Endometrial microvascular endothelial cells (primary cell): ENCODE data around the gene FPGS. TPM values are rescaled to one million over a fixed set of nuclear protein-coding genes. Genes with fewer than 3 reads are reported as not detected.

ENCODE experiments used
- in situ Hi-C: cut with HindIII; loops from 2 replicates; pipeline ENCODE4 v1.10.0; 2017; ENCODE audit warnings: low sequenced_read_pairs, low pct_unique_long_range_greater_than_20kb; ENCODE audit errors: inconsistent ontology term
- total RNA-seq: library from RNA; depleted of rRNA; stranded (reverse); fragments of >200 nt; gene quantifications from one replicate; pipeline ENCODE4 v1.2.3, GENCODE V29; 2015; ENCODE audit errors: inconsistent ontology term

The FPGS gene
- total RNA-seq, 1 donor from 2014 or later: 52.2 TPM

DNA sequence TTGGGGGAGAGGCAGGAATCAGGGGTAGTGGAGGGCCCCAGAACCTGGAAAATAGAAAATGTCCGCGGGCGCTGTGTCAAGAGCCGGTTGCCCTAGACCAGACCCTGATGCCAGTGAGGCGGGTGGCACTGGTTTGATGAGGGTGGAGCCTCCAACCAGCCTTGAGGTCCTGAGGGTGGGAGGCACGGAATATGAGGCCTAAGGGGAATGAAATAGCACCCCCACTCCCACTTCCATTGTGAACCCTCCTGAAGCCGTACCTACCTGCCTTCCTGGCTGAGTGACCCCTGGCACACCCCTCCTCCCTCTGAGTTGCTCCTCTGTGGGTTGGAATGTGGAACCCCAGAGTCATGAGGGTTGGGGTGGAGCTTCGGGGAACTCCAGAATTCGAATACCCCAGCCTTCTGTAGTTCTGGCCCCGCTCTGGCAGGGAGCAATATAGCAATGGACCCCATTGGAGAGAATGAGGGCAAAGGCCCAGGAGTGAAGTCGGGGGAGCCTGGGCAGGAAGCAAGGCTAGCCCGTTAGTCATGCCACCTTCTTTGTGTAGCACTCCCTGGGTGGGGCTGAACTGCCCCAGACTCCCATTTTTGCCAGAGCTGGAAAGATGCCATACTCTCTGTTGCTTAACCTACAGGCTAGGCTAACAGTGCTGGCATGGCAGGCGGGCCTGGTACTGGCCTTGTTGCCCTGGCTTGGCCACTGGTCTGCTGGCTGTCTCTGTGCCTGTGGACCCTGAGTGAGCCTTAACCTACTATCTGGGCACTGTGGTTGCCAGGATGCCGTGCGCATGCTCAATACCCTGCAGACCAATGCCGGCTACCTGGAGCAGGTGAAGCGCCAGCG, 1.0 kb downstream of the FPGS start:
- in situ Hi-C loops: no loop called here

- in situ Hi-C loops: no loop called here
These were observed 2.9 kb downstream of the FPGS start for GRCh38 chr9:127805620-127806019.

- in situ Hi-C loops: no loop called here
These were observed 4.2 kb downstream of the FPGS start for GRCh38 chr9:127806871-127807270.

DNA sequence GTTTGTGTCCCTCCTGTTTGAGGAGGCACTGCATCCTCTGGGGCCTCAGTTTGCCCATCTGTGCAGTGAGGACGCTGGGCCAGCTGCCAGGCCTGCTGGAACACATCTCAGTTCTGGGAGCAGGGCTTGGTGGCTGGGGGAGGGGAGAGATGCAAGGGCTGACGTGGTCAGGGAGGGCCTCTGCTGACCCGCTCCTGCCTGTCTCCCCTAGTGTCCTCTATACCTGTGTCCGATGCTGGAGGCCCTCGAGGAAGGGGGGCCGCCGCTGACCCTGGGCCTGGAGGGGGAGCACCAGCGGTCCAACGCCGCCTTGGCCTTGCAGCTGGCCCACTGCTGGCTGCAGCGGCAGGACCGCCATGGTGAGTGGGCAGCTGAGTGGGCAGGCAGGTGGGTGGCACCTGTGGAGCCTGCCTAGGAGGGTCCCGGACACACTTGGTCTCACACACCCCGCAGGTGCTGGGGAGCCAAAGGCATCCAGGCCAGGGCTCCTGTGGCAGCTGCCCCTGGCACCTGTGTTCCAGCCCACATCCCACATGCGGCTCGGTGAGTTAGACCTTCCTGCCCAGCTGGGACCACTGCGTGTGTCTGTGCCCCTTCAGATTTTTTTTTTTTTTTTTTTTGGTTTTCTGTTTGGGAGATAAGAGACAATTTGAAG, 5.8 kb downstream of the FPGS start:
- in situ Hi-C loops: no loop called here

GRCh38 chr9:127809002-127809539, 6.4 kb downstream of the FPGS start:
- in situ Hi-C loops: no loop called here

- in situ Hi-C loops: no loop called here
These were observed 7.1 kb downstream of the FPGS start for GRCh38 chr9:127809540-127810377.

DNA sequence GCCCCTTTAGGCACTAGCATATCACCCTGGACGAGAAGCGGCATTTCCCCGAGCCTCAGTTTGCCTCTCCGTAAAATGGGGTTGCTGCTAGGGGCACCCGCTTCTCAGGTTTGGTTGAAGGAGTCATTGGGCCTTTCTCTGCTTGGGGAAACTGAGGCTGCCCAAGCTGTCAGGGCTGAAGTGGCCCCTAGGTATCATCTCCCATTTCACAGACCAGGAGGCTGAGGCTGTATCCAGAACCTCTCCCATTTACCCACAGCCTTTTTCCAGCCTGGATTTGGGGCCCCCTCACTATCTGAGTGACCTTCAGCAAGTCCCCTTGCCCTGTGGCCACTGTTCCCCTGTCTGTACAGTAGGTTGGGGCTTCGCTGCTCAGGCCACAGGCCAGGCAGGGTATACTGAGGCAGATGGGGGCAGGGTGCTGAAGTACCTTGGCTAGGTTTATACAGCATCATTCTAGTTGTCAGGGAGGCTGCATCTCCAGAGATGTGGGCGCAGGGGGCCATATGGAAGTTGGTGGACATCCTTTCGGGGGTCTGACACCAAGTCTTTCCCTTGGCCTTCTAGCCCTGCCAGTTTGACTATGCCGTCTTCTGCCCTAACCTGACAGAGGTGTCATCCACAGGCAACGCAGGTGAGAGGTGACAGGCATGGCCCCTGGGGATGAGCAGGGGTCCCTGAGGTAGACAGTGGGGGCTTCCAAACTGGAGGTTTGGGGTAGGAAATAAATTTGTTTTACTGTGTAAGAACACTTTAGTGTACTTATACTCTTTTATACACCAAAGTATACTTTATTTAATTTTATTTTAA, 7.9 kb downstream of the FPGS start:
- in situ Hi-C loops: no loop called here

DNA sequence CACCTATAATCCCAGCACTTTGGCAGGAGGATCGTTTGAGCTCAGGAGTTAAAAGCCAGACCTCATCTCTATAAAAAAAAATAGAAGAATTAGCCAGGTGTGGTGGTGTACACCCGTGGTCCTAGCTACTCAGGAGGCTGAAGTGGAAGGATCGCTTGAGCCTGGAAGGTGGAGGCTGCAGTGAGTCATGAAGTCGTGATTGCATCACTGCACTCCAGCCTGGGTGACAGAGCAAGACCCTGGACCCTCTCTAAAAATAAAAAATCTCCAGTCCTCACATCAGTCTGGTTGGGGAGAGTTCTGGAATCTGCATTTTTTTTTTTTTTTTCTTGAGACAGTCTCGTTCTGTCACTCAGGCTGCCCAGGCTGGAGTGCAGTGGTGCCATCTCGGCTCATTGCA, 9.3 kb downstream of the FPGS start:
- in situ Hi-C loops: no loop called here

DNA sequence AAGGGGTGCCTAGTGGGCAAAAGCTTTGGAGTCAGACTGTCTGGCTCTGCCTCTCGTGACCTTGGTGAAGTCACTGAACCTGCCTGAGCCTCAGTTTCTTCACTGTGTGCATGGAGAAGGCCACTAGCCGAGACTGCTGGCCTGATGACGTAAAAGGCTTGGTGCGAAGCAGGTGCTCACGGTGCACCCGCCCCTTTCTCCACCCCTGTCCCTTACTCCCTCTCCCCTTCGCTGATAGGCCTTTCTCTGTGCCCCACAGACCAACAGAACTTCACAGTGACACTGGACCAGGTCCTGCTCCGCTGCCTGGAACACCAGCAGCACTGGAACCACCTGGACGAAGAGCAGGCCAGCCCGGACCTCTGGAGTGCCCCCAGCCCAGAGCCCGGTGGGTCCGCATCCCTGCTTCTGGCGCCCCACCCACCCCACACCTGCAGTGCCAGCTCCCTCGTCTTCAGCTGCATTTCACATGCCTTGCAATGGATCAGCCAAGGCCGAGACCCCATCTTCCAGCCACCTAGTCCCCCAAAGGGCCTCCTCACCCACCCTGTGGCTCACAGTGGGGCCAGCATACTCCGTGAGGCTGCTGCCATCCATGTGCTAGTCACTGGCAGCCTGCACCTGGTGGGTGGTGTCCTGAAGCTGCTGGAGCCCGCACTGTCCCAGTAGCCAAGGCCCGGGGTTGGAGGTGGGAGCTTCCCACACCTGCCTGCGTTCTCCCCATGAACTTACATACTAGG, 10.4 kb downstream of the FPGS start:
- in situ Hi-C loops: no loop called here

GRCh38 chr9:127813686-127814226, 11.1 kb downstream of the FPGS start:
- in situ Hi-C loops: no loop called here

DNA sequence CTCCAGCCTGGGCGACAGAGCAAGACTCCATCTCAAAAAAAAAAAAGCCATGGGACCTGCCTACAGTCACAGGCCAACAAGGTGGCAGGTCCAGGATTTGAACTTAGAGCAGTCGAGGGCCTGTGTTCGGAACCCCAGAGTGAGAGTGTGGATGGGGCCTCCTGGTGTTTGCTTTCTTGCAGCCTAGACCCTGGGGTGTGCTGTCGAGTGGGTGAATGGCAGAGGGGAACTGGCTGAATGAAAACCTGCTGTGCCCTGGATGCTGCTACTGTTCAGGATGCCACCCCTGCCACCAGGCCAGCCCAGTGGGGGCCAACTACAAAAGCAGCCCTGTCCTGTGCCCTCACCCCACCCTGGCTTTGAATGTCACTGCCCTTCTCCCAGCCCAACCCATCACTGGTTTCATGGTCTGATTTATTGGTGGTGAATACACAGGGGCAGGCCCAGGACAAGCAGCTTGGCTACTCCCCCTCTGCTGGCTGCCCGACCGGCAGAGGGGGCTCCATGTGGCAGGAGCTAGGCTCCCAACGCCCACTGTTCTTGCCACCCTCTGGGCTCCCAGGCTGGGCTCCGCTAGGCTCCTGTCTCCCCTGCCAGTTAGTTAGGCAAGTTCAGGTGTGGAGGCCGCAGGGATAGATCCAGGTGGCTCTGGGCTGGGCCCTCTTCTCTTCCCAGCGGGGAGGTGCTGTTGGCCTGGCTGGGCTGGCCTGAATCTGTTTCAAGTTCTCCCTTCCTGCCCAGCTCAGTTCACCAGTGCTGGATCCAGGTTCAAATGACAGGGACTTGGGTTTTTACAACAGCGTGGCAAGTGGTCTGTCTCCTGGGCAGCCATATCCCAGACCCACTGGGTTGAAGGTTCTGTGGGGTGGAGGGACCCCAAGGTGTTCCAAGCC, 12.2 kb downstream of the FPGS start:
- in situ Hi-C loops: no loop called here

GRCh38 chr9:127815512-127816361, 13.1 kb downstream of the FPGS start:
- in situ Hi-C loops: no loop called here

DNA sequence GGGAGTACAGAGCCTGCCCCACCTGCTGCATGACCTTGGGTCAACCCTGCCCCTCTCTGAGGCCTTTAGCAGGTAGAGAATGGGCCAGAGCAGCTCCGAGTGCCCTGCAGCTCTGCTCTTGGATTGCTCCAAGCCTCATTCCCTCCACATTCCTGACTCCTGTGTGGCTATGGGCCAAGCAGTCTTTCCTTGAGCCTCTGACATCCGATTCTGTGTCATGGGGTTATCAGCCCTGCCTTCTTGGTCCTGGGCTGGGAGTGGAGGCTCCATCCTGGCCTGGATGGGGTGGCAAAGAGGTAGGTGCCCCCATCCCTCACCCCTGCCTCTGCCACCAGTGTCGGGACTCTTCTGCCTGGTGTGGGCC, 13.7 kb downstream of the FPGS start:
- in situ Hi-C loops: no loop called here

DNA sequence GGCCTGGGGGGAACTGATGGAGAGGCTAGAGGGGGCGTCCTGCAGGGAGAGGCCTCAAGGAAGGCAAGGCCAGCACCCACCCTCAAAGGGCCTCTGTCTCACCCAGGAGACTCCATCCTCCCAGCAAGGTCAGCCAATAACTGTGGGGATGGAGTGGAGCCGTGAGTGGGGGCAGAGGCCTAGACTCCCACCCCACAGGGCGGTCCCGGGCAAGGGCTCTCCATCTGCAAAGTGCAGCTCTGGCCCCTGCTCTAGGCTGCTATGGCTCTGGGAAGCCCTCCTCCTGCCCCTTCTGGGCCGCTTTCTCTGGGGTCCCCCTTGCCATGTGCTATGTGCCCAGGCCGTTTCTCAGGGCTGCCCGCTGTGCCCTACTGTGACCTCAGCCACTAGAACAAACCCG, 14.0 kb downstream of the FPGS start:
- in situ Hi-C loops: no loop called here

- in situ Hi-C loops: no loop called here
These were observed 15.3 kb downstream of the FPGS start for GRCh38 chr9:127817881-127818434.

- in situ Hi-C loops: no loop called here
These were observed 15.9 kb downstream of the FPGS start for GRCh38 chr9:127818574-127818973.
